NCI-H2227 (cell line): ENCODE measurements around the gene ZDHHC14.
"Not testable (repeated sequence)": the region's sequence is repeated elsewhere in the genome, so short reads cannot be mapped to it uniquely, and the experiment has no call there.

ENCODE experiments used
- DNase-seq: peaks from one replicate; lab custom pipeline; 2025; ENCODE audit not compliant: unreplicated experiment; lab: John Stamatoyannopoulos, UW

ZDHHC14 gene

DNA sequence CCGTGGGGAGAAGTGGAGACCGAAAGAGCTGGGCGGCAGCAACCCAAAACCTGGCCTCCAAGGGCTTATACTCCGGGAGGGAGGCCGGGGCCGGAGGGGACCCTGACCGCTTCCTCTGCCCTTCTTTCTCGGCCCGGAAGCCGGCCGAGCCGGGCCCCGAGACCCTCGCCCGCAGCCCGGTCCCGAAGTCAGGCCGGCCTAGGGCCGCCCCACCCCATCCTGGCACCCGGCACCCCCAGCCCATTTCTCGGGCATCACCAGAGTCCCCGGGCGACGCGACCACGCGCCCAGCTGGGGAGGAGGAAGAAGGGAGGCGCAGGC, 572 bp upstream of the ZDHHC14 start:
- no peak for DNase-seq

DNA sequence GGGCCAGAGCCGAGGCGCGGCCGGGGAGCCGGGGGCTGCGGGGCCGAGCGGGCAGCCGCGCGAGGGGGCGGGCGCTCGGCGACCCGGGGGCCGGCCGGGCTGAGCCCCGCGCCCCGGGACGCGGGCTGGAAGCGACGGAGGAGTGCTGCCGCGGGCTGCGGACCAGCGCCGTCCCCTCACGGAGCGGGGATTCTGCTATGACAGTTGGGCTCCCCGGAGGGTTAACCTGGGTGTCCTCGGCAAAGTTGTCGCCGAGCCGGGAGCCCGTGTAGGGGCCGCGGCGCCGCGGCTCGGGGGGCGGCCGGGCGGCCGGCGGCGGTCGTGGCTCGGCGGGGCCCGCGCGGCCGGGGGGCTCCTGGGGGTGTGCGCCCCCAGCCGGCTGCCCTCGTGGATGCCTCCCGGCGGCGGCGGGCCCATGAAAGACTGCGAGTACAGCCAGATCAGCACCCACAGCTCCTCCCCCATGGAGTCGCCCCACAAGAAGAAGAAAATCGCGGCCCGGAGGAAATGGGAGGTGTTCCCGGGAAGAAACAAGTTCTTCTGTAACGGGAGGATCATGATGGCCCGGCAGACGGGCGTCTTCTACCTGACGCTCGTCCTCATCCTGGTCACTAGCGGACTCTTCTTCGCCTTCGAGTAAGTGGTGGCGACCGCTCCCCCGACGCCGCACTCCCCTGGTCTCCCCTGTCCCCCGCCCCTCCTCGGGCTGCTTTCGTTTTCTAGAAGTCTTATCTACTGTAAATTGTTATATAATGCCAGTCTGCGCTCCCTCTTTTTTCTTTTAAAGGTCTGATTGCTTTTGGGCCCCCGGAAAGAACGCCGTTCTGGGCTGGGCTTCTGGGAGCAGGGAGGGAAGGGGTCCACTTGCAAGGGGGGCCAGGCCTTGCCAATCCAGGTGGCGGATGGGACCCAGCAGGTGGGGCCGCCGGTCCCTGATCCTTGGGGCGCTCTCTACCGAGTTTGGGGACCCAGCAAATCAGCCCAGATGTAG, 936 bp downstream of the ZDHHC14 start:
- DNase-seq, result peak; percentile 38

DNA sequence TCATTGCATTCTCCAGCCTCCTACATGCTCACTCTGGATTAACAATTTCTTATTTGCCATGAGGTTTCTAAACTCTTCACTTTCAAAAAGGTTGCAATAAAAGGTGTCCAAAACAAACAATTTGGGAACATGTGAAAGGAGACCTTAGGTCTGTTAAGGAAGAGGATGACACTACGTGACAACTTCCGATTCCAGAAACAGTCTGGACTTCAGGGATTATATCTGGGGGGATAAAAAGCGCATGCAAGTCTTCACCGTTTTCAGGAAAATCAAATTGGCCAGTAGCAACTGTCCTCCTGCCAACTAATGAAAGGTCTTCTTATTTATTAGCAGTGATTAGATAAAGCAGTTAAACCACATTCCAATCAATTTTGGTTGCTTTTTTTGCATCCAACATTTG, 1.8 kb downstream of the ZDHHC14 start:
- no peak for DNase-seq

DNA sequence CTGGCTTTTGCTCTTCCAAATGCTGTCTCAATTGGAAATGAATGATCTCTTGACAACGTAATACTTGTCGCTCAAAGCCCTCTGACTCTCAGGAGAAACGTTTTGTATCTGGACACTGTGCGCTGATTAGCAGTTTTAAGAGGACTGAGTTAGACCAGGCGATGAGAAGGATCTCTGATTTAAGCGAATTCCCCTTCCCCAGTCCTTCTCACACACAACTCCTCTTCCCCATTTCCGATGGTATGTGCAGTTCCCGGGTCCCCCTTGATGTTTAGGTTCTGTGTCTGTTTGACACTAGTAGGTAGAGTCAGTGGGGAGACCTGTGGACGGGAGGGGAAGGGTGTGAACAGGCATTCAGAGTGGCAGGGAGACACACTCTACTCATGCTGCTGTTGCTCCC, 2.5 kb downstream of the ZDHHC14 start:
- DNase-seq, result no peak

DNA sequence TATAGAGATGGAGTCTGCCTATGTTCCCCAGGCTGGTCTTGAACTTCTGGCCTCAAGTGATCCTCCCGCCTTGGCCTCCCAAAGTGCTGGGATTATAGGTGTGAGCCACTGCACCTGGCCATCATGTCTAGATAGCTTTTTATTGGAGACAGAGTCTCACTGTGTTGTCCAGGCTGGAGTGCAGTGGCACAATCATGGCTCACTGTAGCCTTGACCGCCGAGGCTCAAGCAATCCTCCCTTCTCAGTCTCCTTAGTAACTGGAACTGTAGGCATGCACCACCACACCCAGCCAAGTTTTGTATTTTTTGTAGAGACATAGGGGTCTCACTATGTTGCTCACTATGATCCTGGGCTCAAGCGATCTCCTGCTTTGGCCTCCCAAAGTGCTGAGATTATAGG, 4.0 kb downstream of the ZDHHC14 start:
- DNase-seq, result not testable (repeated sequence)

DNA sequence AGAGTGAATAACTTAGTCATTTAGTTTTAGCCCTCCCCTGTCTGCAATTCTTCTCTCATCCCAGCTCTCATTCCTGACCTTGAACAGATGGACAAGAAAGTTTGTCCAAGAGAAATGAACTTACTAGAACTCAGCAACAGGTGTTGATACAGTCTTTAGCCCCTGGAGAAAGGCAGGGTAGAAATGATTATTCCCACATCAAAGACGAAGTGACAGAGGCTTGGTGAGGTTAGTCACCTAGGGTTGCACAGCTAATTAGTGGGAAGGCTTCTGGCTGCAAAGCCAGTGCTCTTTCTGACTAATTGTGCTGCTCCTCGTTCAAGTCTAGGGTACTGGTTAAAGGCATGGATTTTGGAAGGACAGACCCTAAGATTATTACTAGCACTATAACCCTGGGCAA, 4.5 kb downstream of the ZDHHC14 start:
- no peak for DNase-seq

DNA sequence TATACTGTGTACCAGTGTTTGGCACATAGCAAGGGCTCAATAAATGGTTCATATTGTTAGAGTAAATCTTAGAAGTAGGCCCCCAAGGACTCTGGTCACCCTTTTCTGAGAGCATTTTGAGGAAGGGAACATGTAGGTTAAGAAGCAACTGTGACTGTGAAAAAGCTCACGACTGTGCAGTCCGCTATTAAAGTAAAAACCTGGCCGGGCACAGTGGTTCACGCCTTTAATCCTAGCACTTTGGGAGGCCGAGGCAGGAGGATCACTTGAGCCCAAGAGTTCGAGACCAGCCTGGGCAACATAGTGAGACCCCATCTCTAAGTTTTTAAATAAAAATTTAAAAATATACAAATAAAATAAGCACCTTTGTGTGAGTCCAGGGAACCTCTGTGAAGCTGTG, 5.0 kb downstream of the ZDHHC14 start:
- no peak for DNase-seq

DNA sequence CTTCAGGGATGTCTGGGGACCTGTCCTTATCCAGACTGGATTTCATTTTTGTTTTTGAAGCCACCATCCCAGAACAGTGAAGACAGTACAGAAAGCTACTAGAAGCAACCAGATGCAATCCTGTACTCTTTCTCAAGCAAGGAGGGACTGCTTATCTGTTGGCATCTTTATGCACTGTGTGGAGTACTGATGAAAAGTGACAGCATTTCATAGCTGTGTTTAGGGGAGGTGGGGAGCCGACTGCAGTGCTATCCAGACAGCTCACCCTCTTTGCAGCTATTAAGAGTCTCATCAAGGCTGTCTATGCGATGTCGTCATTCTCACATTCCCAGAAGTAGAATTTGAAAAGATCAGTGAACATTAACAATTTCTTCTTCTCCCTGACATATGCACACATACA, 5.5 kb downstream of the ZDHHC14 start:
- no peak for DNase-seq

DNA sequence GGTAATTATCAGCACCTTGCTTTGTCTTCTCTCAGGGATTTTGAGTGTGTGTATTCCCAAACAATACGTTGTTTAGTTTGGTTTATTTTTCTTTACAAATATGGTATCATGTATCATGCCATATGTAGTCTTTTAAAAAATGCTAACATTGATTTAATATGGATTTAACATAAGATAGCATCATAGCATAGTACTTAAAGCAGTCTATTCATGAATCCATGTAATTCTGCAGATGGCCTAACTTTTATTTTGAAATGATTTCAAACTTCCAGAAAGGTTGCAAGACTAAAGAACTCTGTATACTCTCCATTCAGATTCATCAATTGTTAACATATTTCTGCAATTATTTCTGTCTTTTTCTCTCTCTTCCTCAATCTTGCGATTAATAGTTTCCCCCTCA, 7.9 kb downstream of the ZDHHC14 start:
- DNase-seq, result no peak

DNA sequence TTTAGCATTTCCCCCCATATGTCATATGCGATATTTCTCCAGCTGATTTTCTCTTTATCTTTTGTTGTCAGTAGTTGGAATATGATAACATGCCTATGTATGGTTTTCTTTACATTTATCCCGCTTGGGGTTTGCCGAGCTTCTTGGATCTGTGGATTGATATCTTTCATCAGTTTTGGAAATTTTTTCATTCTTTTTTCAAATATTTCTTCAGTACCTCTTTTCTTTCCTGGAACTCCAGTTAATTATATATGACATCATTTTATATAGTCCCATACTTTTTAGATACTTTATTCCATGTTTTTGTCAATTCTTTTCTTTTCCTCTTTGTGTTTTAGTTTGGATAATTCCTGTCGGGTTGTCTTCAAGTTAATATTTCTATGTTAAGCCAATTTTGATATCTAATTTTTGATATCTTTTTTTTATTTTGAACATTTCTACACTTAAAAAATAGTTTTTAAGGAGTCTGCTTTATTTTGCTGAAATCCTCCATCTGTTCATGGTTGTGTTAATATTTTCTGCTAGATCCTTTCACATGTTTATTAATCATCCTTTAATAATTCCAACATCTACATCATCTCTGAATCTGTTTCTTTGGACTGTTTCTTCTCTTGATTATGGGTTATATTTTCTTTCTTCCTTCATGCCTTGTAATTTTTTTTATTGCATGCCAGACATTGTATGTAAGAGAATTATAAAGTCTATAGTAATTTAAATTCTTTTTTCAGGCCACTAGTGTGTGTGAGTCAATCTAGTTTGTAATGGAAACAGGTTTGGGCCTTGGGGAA, 9.5 kb downstream of the ZDHHC14 start:
- peak; percentile 7 for DNase-seq

DNA sequence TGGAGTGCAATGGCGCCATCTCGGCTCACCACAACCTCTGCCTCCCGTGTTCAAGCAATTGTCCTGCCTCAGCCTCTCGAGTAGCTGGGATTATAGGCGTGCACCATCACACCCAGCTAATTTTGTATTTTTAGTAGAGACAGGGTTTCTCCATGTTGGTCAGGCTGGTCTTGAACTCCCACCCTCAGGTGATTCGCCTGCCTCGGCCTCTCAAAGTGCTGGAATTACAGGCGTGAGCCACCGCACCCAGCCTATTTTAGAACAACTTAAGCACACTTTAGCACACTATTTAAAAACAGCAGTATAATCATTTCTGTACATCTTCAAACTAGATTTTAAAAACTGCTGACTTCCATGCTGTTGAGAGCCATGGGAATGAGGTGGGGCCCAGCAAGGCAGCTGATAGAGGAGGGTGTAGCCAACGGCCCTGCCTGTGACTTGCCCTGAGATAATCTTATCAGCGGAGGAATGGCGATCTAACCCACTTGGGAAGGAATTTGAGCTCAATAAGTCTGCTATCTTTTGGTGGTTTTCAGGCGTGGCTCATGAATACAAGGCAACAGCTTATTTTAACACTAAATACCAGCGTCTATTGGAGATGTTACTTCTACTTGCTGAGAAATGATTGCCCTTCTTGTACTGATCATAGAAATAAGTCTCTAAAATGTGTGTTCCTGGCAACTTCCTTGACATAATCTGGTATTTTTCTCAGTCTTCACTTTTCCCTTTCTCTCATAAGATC, 12.1 kb downstream of the ZDHHC14 start:
- DNase-seq, result no peak

DNA sequence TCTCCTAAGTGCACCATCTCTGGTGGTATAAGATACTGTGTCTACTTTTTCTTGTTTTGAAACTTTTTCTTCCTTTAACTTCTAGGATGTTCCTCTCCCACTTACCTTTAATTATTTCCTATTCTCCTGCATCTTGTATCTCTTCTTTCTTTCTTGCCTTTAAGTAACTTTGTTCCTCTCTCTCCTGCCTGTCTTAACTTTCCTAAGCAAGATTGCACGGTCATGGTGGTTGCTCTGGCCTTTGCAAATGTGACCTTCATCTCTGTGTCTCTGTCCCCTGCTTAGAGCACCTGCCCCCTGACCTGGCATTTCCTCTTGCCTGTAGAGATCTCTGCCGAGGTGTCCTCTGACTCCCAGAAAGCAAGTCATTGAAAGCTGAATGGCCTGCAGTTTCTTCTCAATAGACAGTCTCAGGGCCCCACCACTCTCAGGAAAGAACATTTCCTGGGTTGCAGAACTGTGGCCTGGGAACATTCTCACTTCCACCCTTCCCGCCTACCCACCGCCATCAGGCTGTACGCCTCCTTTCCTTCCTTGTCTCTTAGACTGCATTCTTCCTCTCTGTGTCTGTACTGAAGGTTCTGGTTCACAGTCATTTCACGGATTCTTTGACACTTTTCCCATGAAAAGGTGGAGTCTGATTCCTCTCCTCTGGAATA, 12.8 kb downstream of the ZDHHC14 start:
- no peak for DNase-seq

DNA sequence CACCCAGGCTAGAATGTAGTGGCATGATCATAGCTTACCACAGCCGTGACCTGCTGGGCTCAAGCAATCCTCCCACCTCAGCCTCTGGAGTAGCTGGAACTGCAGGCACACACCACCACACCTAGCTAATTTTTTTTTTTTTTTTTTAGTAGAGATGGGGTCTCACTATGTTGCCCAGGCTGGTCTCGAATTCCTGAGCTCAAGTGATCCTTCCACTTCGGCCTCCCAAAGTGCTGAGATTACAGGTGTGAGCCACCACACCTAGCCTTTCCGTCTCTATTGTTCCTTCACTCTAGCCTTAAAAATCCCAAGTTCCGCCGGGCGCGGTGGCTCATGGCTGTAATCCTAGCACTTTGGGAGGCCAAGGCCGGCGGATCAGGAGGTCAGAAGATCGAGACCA, 14.2 kb downstream of the ZDHHC14 start:
- DNase-seq, result not testable (repeated sequence)

DNA sequence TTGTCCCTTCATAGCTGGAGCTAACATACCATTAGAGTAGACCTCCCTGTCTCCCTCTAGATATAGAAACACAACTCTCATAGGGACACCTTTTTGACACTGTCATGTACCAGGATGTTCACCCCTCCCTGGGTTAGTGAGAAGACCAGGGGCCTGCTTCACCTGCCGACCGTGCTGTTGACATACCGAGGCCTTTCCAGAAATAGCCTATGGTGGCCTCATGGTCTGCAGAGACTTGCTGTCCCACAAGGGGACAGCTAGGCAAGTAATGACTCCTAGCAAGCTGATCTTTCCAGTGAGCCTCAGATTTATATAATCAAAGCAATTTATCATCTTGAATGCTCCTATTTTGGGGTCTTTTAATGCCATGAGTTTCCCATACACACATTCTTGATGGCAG, 15.0 kb downstream of the ZDHHC14 start:
- no peak for DNase-seq

DNA sequence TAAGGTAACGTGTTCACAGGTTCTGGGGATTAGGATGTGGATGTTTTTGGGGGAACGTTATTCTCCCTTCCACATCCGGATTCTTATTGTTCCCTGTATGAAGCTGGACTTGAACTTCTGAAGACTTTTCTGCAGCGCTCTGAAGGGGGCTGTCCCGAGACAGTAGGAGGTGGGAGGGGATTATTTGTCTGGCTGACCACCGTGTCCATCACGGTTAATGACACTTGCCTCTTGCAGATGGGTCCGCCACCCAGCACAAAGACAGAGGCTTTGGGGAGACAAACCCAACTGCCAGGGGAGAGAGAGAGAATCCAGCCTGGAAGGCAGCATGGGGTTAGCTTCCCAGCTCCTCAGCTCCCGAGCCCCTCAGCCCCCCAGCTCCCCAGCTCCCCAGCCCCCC, 16.7 kb downstream of the ZDHHC14 start:
- DNase-seq, result no peak

DNA sequence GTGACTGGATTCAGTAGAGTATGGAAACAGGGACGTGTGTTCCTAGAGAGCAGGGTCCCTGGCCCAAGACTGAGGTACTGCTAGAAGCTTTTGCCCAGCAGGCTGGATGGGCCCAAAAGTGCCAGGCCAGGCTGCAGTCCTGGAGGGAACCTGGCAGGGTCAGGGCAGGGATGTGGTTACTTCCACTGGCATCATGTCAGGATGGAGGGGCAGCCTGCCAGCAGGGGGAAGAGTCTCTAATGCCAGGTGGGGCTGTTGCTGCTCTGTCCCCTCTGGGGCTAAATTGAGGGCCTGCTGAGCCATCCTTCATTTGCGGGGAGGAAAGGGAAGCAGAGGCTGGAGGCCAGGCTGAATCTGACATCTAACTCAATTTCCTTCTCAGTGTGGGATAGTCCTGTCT, 17.2 kb downstream of the ZDHHC14 start:
- no peak for DNase-seq

DNA sequence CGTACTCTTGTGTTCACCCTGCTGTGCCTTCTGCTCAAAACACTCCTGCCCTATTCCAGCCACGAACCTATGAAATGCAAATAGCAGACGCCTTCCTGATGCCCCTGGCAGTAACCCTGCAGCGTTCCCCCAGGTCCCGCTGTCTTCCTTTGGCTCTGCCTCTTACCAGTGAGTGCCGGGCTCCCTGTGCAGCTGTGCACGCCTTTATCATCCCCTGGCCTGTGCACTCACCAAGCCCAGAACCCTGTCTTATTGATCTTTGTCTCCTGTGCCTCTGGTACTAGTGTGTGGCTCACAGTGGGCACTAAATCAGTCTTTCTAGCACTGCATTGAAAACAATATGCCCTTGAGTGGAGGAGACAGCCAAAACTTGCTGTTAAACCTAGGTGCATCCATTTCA, 19.7 kb downstream of the ZDHHC14 start:
- no peak for DNase-seq

DNA sequence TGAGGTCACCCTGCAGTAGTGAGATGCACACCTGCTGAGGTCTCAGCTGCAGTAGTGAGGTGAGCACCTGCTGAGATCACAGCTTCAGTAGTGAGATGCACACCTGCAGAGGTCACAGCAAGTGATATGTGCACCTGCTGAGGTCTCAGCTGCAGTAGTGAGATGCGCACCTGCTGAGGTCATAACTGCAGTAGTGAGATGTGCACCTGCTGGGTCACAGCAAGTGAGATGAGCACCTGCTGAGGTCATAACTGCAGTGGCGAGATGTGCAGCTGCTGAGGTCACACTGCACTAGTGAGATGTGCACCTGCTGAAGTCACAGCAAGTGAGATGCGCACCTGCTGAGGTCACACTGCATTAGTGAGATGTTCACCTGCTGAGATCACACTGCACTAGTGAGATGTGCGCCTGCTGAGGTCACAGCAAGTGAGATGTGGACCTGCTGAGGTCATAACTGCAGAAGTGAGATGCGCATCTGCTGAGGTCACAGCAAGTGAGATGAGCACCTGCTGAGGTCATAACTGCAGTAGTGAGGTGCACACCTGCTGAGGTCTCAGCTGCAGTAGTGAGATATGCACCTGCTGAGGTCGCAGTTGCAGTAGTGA, 20.8 kb downstream of the ZDHHC14 start:
- no peak for DNase-seq

DNA sequence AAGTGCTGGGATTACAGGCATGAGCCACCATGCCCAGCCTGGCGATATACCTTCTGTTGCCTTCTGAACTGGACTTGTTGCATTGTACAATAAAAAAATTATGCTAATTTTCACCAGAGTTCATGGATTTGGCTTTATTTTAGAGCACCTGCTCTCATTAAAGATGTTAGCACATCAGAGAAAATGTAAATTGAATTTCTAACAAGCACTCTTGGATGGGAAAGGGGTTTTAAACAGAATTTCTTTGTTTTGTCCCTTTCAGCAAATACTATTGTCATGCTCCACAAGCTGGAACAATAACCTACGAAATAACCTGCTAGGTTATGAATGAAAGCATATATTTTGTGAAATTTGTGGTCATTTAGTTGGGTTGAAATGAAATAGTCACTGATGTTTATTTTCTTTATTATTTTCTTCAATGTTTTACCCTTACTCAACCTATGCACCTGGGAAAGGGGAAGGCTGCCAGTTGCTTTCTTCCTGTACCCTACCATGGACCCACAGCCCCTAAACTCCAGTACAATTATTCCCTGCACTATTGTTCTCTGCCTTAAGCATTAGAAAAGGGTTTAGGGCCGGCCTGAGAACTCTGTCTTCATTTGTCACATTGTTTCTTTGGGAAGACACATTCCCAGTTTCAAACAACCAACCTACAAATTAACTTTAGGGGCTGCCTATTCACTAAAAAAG, 22.2 kb downstream of the ZDHHC14 start:
- DNase-seq, result no peak

DNA sequence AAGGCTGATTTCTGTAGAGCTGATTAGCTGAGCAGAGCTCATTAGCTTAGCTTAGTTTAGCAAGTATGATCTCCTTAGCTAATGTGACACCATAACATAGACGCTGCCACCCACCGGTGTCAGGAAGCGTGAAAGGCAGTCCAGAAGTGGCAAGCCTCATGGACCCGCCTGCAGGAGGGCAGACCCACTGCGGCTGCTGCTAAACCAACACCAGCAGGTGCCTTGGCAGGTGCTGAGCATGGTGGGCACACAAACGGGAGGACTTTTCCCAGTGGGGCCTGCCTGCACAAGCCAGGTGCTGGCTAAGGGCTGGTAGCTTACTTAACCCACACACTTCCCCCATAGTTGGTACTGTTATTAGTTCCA, 22.7 kb downstream of the ZDHHC14 start:
- no peak for DNase-seq
